Renal pelvis (tissue), 4 donors: ENCODE results near the gene FUOM. TPM values are rescaled to one million over a fixed set of nuclear protein-coding genes. Genes with fewer than 3 reads are reported as not detected.

ENCODE experiments used
- DNase-seq: peaks from one replicate; pipeline ENCODE4 v3.0.0-alpha.2; 2013
- polyA plus RNA-seq, 3 donors: library from polyadenylated mRNA; unstranded; fragments of 120-200 nt; gene quantifications; one replicate each; pipeline ENCODE4 v1.2.1, GENCODE V29; 2013; ENCODE audit not compliant: insufficient read length in 3 of 3

The FUOM gene
- polyA plus RNA-seq, 3 donors: 20.8 to 25.1 (median 24.3) TPM

- DNase-seq: no peak
Measured at GRCh38 chr10:133354672-133355240, 3.1 kb downstream of the FUOM start.

GRCh38 chr10:133353988-133354605 is 3.7 kb downstream of the FUOM start:
- no peak for DNase-seq

GRCh38 chr10:133353202-133353959 is 4.4 kb downstream of the FUOM start:
- no peak for DNase-seq

DNA sequence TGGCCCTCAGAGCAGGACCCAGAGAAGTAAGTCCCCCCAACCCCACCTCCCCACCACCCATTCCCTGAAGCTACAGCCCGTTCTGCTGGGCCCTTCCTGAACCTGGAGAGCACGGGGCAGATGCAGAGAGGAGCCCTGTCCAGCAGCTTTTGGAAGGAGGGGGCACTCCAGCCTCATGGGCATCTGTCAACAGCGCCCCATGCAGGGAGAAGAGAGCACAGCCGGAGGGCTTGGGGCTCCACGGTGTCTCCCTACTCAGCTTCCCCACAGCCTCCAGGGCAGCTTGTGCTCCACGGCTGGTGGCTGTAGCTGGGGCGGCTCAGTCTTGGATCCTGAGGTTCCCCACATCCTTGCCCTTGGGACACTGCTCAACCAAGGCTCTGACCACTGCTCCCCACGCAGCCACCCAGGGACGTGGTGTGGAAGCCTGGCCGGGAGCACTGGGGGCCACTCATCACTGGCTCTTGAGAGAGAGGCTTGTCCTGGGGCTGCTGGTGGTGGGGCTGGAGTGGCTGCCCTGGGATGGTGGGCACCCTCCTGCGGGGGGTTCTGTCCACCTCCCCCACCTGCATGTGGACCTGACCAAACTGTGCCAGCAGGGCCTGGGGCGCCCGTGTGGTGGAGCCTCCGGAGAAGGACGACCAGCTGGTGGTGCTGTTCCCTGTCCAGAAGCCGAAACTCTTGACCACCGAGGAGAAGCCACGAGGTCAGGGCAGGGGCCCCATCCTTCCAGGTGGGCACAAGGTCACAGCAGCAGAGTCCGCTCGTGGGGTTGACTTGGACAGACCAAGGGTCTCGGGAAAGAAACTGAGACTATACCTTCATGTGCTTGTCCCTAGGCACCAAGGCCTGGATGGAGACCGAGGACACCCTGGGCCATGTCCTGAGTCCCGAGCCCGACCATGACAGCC is 6.2 kb downstream of the FUOM start:
- no peak for DNase-seq

GRCh38 chr10:133350950-133351329 is 6.9 kb downstream of the FUOM start:
- no peak for DNase-seq

DNA sequence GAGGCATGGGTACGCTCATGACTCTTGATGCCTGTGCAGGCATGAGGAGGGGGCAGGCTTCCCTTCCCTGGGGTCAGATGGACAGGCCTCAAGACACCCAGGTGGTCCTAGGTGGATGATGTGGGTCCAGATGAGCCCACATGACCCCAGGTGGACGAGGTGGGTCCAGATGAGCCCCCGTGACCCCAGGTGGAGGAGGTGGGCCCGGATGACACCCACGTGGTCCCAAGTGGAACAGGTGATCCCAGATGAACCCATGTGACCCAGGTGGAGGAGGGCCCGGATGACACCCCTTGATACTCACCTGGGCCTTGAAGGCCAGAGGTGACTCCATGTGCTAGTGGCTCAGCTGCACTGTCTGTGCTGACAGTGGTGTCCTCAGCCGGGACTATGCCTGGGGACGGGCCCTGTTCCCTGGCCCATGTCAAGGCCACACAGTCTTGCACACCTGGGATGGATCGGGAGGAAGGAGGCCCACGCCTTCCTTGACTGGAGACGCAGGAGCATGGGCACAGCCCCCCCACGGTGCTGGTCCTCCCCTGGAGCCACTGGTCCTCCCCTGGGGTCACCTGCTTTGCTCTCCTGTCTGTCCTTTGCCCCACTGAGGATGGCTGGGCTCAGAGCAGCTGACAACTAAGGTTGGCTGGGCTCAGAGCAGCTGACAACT is 7.4 kb downstream of the FUOM start:
- DNase-seq: no peak

DNA sequence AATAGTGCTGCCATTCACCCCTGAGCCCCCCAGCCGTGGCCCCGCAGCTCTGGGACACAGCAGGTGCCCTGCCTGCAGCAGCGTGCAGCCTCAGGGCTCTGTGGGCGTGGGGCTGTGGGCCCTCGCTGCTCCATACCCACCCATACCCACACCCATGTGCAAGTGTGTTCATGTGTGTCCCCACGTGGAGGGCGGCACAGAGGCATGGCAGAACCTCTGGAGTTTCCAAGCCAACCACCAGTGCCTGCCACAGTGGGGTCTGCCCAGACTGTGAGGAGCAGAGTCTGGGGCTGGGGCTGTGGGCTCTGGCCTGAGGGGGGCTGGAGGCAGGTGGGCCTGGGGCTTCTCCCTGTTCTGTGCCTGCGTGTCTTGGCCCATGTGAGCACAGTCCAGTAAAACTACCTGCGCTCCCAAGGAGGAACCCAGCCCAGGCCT is 8.2 kb downstream of the FUOM start:
- no peak for DNase-seq

DNA sequence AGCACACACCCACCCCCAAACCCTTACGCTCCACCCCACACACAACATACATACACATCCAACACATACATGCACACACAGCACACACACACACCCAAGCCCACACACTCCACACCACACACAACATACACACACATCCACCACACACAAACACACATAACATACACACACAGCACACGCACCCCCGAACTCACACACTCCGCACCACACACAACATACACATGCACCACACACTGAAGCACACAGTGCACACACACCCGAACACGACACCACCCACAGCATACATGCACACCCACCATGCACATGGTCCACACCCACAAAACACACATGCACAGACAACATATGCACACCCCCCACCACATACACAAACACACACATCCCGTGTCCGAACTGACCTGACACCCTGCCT is 8.7 kb downstream of the FUOM start:
- no peak for DNase-seq

DNA sequence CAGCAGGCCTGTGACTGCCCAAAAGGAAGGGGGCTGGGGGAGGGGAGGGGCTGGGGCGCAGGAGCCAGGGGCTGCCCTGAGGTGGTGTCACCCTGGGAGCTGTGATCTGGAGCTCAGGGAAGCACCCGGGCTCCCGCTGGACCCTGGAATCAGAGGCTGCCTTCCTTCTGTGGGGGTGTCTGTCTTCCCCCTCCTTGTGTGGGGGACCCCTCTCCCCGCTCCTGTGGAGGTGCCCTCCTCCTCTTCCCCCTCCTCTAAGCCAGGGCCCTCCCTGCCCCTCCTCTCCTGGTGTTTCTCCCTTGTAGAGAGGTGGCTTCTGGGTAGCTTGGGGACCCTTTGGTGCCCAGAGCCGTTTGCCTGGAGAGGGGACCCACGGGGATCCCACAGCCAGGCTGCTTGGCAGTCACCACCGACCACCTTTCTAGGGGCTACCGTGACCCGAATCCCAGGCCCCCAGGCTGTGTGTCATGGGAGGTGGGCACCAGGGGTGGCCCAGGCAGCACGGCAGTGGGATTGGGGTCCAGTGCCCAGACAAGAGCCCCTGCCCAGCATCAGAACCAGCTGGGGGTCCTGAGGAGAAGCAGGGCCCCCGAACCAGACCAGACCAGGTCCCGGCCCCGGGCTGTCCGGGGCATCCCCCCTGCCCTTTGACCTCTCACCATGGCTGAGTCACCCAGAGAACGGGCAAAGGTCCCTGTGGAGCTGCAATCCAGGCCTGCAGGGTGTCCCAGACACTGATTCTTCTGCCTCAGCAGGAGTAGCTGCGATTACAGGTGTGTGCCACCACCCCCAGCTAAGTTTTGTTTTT is 9.9 kb downstream of the FUOM start:
- DNase-seq: no peak

DNA sequence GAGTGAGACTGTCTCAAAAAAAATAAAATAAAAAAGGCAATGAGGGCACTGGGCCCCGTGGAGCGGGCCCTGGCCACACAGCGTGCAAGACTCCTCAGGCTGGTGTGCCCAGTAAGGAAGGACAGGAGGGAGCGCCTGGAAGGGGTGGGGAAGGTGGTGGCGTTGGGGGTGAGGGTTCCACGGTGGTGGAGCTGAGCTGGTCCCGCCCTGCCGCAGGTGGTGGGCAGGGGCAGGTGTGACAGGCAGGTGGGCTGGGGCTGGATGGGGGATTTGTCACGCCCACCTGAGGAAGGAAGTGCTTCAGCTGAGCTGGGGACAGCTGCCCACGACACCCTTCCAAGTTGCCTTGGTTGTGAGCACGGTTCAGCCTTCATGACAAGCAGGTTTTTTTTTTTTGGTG is 11.4 kb downstream of the FUOM start:
- no peak for DNase-seq

DNA sequence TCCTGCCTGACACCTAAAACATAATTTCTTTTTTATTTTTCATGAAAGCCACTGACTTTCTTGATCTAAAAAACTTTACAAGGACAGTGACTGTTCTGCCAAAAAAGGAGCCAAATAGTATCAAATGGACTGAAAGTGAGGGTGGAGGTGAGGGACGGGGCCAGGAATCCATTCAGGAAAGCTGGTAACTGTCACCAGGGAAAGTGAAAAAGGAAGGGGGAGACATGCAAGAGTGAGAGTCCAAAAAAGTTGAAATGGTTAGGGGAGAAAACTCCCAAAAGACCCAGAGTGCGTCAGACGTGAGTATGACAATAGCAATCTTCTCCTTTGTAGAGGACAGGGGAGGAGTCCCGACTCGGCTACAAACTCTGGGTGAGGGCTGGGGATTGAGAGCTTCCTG is 13.6 kb downstream of the FUOM start:
- DNase-seq: no peak

GRCh38 chr10:133343558-133343957 is 14.3 kb downstream of the FUOM start:
- DNase-seq: no peak

DNA sequence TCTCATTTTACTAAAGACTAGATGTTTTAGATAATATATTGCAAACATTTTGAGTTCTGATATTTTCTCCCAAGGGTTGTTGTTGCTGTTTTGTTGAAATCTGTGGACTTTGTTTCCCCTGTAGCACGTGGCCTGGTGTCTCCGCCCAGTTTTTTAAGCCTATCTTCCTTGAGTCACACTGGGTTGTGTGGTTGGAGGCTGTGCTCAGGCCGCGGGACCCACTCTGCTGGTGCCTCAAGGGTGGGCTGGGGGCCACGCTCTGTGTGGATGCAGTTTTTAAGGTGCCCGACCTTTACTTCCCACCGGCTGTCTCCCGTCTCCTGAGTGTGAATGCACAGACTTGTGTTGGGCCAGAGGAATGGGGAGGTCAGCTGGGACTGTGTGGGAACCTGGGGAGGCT is 14.9 kb downstream of the FUOM start:
- no peak for DNase-seq

- no peak for DNase-seq
Measured at GRCh38 chr10:133341983-133342382, 15.8 kb downstream of the FUOM start.

GRCh38 chr10:133339708-133340380 is 18.0 kb downstream of the FUOM start:
- no peak for DNase-seq

DNA sequence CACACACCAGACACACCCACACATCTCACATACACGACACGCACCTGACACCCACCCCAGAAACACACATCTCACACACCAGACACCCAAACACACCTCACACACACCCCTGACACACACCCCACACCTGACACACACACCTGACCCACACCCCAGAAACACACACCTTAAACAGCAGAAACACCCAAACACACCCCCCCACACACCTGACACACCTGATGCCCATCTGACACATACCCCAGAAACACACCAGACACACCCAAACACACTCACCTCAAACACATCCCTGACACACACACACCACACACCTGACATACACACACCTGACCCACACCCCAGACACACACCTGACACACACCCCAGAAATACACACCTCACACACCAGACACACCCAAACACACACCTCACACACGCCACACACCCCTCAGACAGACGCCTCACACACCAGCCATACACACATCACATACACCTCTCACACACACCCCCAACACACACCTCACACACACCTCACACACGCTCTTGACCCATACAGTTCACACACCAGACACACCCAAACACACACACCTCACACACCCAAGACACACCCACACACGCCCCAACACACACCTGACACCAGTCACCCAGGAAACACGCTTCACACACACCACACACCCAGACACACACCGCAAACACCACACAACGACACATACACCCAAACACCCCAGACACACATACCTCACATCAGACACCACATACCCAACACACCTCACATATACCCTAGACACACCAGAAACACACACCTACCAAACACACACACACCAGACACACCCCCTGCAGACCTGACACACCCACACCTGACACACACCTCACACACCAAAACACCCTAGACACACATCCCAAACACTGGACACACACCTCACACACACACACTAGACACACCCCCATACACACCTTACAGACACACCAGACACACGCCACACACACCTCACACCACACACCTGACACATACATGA is 19.4 kb downstream of the FUOM start:
- DNase-seq: no peak

GRCh38 chr10:133337370-133337725 is 20.5 kb downstream of the FUOM start:
- no peak for DNase-seq

DNA sequence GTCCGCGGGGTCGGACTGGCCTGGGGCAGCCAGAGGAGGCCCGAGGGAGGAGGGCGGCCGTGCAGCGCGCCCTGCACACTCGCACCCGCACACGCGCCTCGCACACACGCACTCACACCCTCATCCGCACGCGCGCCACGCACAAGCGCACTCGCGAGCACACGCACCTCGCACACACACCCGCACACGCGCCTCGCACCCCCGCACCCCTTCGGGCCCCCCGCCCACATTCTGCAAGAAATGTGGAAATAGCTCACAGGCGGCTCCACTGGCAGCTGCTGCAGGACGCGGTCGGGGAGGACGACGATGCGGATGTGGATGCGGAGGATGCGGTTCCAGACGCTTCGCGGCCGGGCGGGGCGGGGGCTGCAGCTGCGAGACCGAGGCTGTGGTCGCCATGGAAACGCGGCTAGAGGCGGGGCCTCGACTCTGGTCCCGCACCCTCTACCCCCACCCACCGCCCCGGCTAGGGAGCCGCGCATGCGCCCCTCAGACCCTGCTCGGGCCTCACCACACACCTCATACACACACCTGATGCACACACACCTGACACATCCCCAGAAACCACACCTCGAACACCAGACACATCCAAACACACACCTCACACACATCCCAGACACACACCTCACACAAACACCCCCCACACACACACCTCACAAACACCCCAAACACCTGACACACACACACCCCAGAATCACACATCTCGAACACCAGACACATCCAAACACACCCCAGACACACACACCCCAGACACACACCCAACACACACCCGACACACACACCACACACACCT is 21.0 kb downstream of the FUOM start, which contains the start of gene CALY:
Gene CALY, minus strand, starts transcription at position 320 of the 793 bp plus-strand sequence. CDS start 7,907 bp downstream, outside the sequence.
- no peak for DNase-seq
